K562 (cell line): ENCODE measurements around the gene SEZ6. TPM values are rescaled to one million over a fixed set of nuclear protein-coding genes. Genes with fewer than 3 reads are reported as not detected.

Source experiments
- CBFA2T2 ChIP-seq: fragments of 450-650 bp; conservative IDR thresholded peaks from 2 replicates; pipeline ENCODE4 v1.6.1; 2017; ENCODE audit warnings: mild to moderate bottlenecking
- CEBPB ChIP-seq: fragments of 450-650 bp; IDR thresholded peaks from 2 replicates; pipeline ENCODE4 v1.6.1; 2016; ENCODE audit warnings: missing genetic modification characterization, missing compliant biosample characterization
- DPF2 ChIP-seq: fragments of 450-650 bp; IDR thresholded peaks from 2 replicates; pipeline ENCODE4 v1.6.1; 2016
- ESRRB ChIP-seq: fragments of 250-450 bp; sonication (Bioruptor Pico); IDR thresholded peaks from 2 replicates; pipeline ENCODE4 v1.5.0; 2020; ENCODE audit warnings: mild to moderate bottlenecking, moderate library complexity, borderline replicate concordance
- HDAC1 ChIP-seq, 2 experiments: fragments of 450-650 bp; IDR thresholded peaks; 2 replicates each; pipeline ENCODE4 v1.6.1; 2016 to 2017; ENCODE audit warnings: inconsistent platforms in 1 of 2, mild to moderate bottlenecking in 1 of 2, moderate library complexity in 1 of 2
- HNRNPK ChIP-seq: fragments of 200-400 bp; formaldehyde crosslinking; IDR thresholded peaks from one replicate; pipeline ENCODE4 v1.6.1; 2018; ENCODE audit warnings: mild to moderate bottlenecking, low read depth, low read length; ENCODE audit not compliant: poor library complexity, severe bottlenecking
- KDM1A ChIP-seq, 2 experiments: fragments of 450-650 bp; IDR thresholded peaks; 2 replicates each; pipeline ENCODE4 v1.6.1; 2016; ENCODE audit warnings: mild to moderate bottlenecking in 2 of 2
- KLF6 ChIP-seq: fragments of 250-450 bp; sonication (Bioruptor Pico); IDR thresholded peaks from 2 replicates; pipeline ENCODE4 v1.4.0; 2020; ENCODE audit warnings: mild to moderate bottlenecking, moderate library complexity, borderline replicate concordance
- MCM5 ChIP-seq: fragments of 450-650 bp; IDR thresholded peaks from 2 replicates; pipeline ENCODE4 v1.6.1; 2016; ENCODE audit warnings: low read depth
- MTA2 ChIP-seq: fragments of 450-650 bp; IDR thresholded peaks from 2 replicates; pipeline ENCODE4 v1.6.1; 2016; ENCODE audit warnings: low read depth
- RBM14 ChIP-seq: fragments of 200-400 bp; formaldehyde crosslinking; IDR thresholded peaks from 2 replicates; pipeline ENCODE4 v1.6.1; 2018; ENCODE audit warnings: low read depth, mild to moderate bottlenecking, low read length, moderate library complexity, borderline replicate concordance; ENCODE audit not compliant: insufficient read depth
- SPI1 ChIP-seq: IDR thresholded peaks from 2 replicates; pipeline ENCODE4 v1.6.1; 2011; ENCODE audit warnings: low read depth, low read length, control low read depth, borderline replicate concordance
- TBL1XR1 ChIP-seq, 2 experiments: IDR thresholded peaks; 2 replicates each; pipeline ENCODE4 v1.6.1; 2012; ENCODE audit warnings: improper control_type of control experiment in 2 of 2, low read length in 2 of 2, mild to moderate bottlenecking in 1 of 2
- ZBTB1 ChIP-seq: sonication (generic); formaldehyde crosslinking; IDR thresholded peaks from 2 replicates; pipeline ENCODE4 v1.8.1; 2023; ENCODE audit warnings: missing genetic modification reagents, low read depth, mild to moderate bottlenecking, borderline replicate concordance
- ZNF282 ChIP-seq: sonication (generic); formaldehyde crosslinking; IDR thresholded peaks from 2 replicates; pipeline ENCODE4 v1.8.1; 2023; ENCODE audit warnings: missing genetic modification reagents
- ZNF384 ChIP-seq: IDR thresholded peaks from 2 replicates; pipeline ENCODE4 v1.6.1; 2012; ENCODE audit warnings: low read depth, low read length, improper control_type of control experiment
- polyA plus RNA-seq, 8 experiments: library from polyadenylated mRNA; depleted of rRNA in 4 of 8; stranded (reverse) in 5 of 8; unstranded in 3 of 8; fragments of >200 nt; fragmentation: Nextera tagmentation in 2 of 8; fragmentation: Illumina TruSeq in 1 of 8; extraction: Ambion mirVana in 2 of 8; extraction: Trizol in 1 of 8; gene quantifications; 2 replicates each; pipeline versions ENCODE4 v1.2.1 to v1.2.3, GENCODE V29; 2011 to 2014; ENCODE audit warnings: inconsistent platforms in 1 of 8, missing spikeins in 1 of 8
- total RNA-seq, 7 experiments: library from RNA; depleted of rRNA in 6 of 7; stranded (reverse); fragments of >200 nt in 6 of 7; fragmentation: Illumina TruSeq in 2 of 7; extraction: Trizol in 2 of 7; gene quantifications; 2 replicates each; pipeline versions ENCODE4 v1.2.1 to v1.2.3, GENCODE V29; 2011 to 2021; ENCODE audit warnings: low replicate concordance in 1 of 7
- TF ChIP-seq, protein P1 (sequence below), 2 experiments: IDR thresholded peaks; 2 replicates each; pipeline ENCODE4 v1.6.1; 2012; ENCODE audit warnings: improper control_type of control experiment in 2 of 2, low read depth in 2 of 2, low read length in 2 of 2, borderline replicate concordance in 1 of 2
- TF ChIP-seq, protein P2 (sequence below): fragments of 250-450 bp; sonication (Bioruptor Pico); IDR thresholded peaks from 2 replicates; pipeline ENCODE4 v1.4.0; 2020; ENCODE audit warnings: mild to moderate bottlenecking, moderate library complexity, borderline replicate concordance
- TF ChIP-seq, protein P3 (sequence below): fragments of 200-800 bp; sonication (Bioruptor generic); IDR thresholded peaks from 2 replicates; pipeline ENCODE4 v1.6.1; 2017; ENCODE audit warnings: missing genetic modification characterization, missing compliant biosample characterization
- TF ChIP-seq, protein P4 (sequence below): fragments of 250-450 bp; sonication (Bioruptor Pico); IDR thresholded peaks from 2 replicates; pipeline ENCODE4 v1.8.0; 2021; ENCODE audit warnings: mild to moderate bottlenecking, moderate library complexity

Gene SEZ6
- total and polyA plus RNA-seq, 9 of the 15 experiments (the other 6 are each of a cell fraction or from before 2014, with no cell fraction given): not detected

DNA sequence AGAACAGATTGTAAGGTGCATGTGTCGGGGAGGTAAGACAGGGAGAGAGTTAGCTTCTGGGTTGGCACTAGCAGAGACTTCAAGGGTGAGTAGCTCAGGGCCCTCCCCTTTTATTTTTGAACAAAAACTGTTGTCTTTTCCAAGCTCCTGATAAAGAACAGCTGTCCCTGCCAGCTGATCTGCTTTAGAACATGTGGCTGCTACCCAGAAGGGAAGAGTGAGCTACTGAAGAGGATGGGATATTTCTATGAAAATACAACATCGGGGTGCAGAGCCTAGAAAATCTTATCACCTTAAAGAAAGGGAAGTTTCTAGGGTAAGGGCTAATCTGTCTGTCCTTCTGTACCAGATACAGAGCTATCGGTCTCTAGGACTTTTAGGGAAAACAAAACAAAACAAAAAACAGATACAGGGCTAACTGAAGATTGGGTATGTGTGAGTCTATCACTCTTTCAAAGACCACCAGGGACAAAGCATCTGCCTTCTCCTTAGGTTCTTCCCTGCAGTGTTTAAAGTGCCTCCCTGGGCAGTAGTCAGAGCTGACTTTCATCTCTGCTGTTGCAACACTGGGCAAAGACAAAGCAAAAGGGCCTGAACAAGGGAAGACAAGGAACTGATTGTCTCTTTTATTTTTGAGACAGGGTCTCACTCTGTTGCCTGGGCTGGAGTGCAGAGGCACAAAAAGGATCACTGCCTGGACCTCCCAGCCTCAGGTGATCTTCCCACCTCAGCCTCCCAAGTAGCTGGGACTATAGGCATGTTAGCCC, 97.9 kb downstream of the SEZ6 start (continued):
- TF ChIP-seq, protein P1, sequence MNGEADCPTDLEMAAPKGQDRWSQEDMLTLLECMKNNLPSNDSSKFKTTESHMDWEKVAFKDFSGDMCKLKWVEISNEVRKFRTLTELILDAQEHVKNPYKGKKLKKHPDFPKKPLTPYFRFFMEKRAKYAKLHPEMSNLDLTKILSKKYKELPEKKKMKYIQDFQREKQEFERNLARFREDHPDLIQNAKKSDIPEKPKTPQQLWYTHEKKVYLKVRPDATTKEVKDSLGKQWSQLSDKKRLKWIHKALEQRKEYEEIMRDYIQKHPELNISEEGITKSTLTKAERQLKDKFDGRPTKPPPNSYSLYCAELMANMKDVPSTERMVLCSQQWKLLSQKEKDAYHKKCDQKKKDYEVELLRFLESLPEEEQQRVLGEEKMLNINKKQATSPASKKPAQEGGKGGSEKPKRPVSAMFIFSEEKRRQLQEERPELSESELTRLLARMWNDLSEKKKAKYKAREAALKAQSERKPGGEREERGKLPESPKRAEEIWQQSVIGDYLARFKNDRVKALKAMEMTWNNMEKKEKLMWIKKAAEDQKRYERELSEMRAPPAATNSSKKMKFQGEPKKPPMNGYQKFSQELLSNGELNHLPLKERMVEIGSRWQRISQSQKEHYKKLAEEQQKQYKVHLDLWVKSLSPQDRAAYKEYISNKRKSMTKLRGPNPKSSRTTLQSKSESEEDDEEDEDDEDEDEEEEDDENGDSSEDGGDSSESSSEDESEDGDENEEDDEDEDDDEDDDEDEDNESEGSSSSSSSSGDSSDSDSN (IDR thresholded peaks at IDR 0.05; ENCODE audit: borderline replicate concordance in 1 of 2, low read depth in 2 of 2, low read length in 2 of 2): no peak
- TF ChIP-seq SPI1 (no peak), KDM1A (IDR thresholded peaks at IDR 0.05) (no peak), MTA2 (no peak), CEBPB (peak; percentile 66), MCM5 (no peak), ZBTB1 (CRISPR knock-in tag) (no peak), DPF2 (peak; percentile 22; the same call in 1 of the 2 replicates), ZNF384 (no peak), ZNF282 (CRISPR knock-in tag) (no peak), RBM14 (no peak), HNRNPK (no peak), HDAC1 (IDR thresholded peaks at IDR 0.05) (peak in 1 of 2 experiments; percentile 63; a peak in 1 of 4 replicates), KLF6 (CRISPR knock-in tag) (no peak), TBL1XR1 (IDR thresholded peaks at IDR 0.05; ENCODE audit: low read length in 2 of 2) (no peak), CBFA2T2 (peak; percentile 28; the same call in 1 of the 2 replicates), ESRRB (no peak)
- TF ChIP-seq, protein P2, sequence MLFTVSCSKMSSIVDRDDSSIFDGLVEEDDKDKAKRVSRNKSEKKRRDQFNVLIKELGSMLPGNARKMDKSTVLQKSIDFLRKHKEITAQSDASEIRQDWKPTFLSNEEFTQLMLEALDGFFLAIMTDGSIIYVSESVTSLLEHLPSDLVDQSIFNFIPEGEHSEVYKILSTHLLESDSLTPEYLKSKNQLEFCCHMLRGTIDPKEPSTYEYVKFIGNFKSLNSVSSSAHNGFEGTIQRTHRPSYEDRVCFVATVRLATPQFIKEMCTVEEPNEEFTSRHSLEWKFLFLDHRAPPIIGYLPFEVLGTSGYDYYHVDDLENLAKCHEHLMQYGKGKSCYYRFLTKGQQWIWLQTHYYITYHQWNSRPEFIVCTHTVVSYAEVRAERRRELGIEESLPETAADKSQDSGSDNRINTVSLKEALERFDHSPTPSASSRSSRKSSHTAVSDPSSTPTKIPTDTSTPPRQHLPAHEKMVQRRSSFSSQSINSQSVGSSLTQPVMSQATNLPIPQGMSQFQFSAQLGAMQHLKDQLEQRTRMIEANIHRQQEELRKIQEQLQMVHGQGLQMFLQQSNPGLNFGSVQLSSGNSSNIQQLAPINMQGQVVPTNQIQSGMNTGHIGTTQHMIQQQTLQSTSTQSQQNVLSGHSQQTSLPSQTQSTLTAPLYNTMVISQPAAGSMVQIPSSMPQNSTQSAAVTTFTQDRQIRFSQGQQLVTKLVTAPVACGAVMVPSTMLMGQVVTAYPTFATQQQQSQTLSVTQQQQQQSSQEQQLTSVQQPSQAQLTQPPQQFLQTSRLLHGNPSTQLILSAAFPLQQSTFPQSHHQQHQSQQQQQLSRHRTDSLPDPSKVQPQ (CRISPR knock-in tag): no peak
- TF ChIP-seq, protein P3, sequence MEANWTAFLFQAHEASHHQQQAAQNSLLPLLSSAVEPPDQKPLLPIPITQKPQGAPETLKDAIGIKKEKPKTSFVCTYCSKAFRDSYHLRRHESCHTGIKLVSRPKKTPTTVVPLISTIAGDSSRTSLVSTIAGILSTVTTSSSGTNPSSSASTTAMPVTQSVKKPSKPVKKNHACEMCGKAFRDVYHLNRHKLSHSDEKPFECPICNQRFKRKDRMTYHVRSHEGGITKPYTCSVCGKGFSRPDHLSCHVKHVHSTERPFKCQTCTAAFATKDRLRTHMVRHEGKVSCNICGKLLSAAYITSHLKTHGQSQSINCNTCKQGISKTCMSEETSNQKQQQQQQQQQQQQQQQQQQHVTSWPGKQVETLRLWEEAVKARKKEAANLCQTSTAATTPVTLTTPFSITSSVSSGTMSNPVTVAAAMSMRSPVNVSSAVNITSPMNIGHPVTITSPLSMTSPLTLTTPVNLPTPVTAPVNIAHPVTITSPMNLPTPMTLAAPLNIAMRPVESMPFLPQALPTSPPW (CRISPR knock-in tag): no peak
- TF ChIP-seq, protein P4, sequence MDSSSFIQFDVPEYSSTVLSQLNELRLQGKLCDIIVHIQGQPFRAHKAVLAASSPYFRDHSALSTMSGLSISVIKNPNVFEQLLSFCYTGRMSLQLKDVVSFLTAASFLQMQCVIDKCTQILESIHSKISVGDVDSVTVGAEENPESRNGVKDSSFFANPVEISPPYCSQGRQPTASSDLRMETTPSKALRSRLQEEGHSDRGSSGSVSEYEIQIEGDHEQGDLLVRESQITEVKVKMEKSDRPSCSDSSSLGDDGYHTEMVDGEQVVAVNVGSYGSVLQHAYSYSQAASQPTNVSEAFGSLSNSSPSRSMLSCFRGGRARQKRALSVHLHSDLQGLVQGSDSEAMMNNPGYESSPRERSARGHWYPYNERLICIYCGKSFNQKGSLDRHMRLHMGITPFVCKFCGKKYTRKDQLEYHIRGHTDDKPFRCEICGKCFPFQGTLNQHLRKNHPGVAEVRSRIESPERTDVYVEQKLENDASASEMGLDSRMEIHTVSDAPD (CRISPR knock-in tag): no peak
